Measurements from ENCODE around the gene CLIC1. TPM values are rescaled to one million over a fixed set of nuclear protein-coding genes. Genes with fewer than 3 reads are reported as not detected.

Gene CLIC1
- 281 TPM for total RNA-seq

DNA sequence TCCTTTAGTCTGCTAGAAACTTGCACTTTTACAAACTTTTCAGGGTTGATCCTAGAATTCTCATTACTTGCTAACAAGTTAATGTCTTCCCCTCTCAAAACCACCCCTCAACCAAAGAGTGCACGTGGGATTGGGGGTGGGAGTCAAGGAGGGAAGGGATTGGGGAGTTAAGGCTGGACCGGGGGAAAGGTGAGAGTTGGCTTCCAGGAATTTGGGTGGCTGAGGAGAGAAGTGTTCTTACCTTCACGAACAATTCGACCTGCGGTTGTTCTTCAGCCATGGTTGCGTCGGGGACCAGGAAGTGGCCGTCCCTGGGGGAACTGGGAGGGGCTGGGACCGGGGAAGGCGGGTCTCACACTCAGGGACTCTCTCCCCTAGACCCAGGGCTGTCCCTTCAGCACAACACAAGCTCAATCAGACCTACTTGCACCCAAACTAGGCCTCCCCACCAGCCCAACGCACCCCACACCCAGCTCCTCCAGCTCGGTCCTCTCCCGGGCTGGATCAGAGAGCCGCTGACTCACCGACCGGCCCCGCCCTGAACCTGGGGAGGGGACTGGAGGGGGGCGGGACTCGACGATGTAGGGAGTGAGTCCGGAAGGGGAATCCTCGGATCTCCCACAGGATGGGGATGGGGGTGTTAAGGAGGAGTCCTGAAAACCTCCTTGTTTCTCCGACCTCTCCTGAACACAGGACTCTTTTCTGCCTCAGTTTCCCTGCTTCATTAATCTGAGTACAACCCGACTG, at the start of gene CLIC1:
TSS of gene CLIC1 (minus strand) at position 510 of the 747 bp plus-strand sequence. CDS start at position 280, 230 bp downstream.
- peak; percentile 70 to 95 for DNase-seq (ENCODE audit: low spot score in 2 of 2)
- intact Hi-C loops (cut with DNase I): loop anchor here (2.0 to 10.0 kb wide), 2 partner anchors 33 to 419 kb away; partner anchors contain the start of genes ABHD16A, PPT2 and PRRT1
- peaks cover 20 to 35% of the 10 kb centered on the region in 2 donors for H3K4me1 ChIP-seq

DNA sequence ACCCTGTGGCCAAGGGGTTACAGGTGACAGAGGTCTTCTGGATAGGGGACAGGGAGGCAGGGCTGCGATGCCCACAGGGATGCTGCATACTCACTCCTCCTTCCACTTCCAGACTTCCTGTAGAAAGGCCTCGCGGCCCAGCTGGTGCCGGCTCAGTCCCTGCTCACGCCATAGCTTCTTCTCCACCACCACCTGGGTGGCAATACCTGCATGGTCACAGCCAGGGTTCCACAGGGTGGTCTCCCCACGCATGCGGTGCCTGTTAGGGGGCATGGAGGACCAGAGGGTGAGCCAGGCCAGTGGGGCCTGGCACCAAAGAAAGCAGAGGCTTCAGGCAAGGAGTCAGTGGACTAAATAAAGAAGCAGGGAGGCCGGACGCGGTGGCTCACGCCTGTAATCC, 49.1 kb upstream of the CLIC1 start:
- H3K27ac ChIP-seq: no peak overlapping the region
- H3K4me3 ChIP-seq: no peak overlapping the region
- no peaks in the 10 kb centered on the region for H3K4me1 ChIP-seq
- peaks cover 59 to 66% of the 10 kb centered on the region in 2 donors for H3K36me3 ChIP-seq
- H3K9me3 ChIP-seq: no peaks in the 10 kb centered on the region
- TF ChIP-seq, protein P1, sequence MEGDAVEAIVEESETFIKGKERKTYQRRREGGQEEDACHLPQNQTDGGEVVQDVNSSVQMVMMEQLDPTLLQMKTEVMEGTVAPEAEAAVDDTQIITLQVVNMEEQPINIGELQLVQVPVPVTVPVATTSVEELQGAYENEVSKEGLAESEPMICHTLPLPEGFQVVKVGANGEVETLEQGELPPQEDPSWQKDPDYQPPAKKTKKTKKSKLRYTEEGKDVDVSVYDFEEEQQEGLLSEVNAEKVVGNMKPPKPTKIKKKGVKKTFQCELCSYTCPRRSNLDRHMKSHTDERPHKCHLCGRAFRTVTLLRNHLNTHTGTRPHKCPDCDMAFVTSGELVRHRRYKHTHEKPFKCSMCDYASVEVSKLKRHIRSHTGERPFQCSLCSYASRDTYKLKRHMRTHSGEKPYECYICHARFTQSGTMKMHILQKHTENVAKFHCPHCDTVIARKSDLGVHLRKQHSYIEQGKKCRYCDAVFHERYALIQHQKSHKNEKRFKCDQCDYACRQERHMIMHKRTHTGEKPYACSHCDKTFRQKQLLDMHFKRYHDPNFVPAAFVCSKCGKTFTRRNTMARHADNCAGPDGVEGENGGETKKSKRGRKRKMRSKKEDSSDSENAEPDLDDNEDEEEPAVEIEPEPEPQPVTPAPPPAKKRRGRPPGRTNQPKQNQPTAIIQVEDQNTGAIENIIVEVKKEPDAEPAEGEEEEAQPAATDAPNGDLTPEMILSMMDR (IDR thresholded peaks at IDR 0.05): no peak
- H3K27me3 ChIP-seq: no peaks in the 10 kb centered on the region
- intact Hi-C loops (cut with DNase I): no loop called here
- no peak for DNase-seq (ENCODE audit: low spot score in 2 of 2)

More for the DNA sequence above, at the start of gene CLIC1:
- Histone ChIP-seq H3K9me3 (no peaks in the 10 kb centered on the region), H3K36me3 (peaks cover 28 to 30% of the 10 kb centered on the region in 2 donors), H3K27me3 (no peaks in the 10 kb centered on the region), H3K27ac (peak within 1 kb of the TSS; percentile 91 to 94), H3K4me3 (peak within 1 kb of the TSS; percentile 67 to 75)
- TF ChIP-seq, protein P1 (IDR thresholded peaks at IDR 0.05): no peak

DNA sequence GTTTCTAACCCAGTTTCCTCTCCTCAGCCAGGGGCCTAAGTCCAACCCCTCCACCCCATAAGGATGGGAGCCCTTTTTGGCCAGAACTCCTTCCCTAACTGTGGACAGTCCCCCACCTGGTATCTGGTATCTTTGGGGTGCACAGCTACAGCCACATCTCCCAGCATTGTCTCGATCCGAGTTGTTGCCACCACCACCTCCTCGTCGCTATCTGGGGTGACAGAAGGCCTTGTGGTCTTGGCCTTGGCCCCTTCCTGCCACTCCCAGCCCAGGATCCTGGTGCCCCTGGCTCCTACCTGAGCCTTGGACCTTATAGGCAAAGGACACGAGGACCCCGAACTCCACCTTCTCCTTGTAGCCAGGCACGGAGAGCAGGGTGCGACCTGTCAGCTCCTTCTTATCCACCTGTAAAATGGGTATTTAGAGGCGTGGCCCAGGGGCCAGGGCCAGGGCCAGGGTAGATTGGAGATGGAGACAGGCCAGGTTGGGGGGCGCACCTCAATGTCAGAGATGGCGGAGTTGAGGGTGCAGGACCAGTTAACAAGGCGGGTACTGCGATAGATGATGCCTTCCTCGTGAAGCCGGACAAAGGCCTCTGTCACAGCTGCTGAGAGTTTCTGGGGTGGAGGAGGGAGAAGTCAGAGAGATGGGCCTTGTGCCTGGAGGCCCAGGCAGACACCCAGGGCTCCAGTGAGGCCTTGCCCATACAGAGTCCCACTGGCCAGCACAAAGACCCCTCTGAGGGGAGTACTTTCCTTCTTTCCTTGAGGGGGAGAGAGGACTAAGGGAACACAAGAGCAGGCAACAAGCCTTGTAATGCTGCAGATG, 48.0 kb upstream of the CLIC1 start:
- H3K27me3 ChIP-seq: no peaks in the 10 kb centered on the region
- H3K9me3 ChIP-seq: no peaks in the 10 kb centered on the region
- no peak for DNase-seq (ENCODE audit: low spot score in 2 of 2)
- peaks cover 68 to 69% of the 10 kb centered on the region in 2 donors for H3K36me3 ChIP-seq
- H3K4me3 ChIP-seq: no peak overlapping the region
- intact Hi-C loops (cut with DNase I): no loop called here
- no peaks in the 10 kb centered on the region for H3K4me1 ChIP-seq
- no peak overlapping the region for H3K27ac ChIP-seq
- TF ChIP-seq, protein P1 (IDR thresholded peaks at IDR 0.05): no peak

DNA sequence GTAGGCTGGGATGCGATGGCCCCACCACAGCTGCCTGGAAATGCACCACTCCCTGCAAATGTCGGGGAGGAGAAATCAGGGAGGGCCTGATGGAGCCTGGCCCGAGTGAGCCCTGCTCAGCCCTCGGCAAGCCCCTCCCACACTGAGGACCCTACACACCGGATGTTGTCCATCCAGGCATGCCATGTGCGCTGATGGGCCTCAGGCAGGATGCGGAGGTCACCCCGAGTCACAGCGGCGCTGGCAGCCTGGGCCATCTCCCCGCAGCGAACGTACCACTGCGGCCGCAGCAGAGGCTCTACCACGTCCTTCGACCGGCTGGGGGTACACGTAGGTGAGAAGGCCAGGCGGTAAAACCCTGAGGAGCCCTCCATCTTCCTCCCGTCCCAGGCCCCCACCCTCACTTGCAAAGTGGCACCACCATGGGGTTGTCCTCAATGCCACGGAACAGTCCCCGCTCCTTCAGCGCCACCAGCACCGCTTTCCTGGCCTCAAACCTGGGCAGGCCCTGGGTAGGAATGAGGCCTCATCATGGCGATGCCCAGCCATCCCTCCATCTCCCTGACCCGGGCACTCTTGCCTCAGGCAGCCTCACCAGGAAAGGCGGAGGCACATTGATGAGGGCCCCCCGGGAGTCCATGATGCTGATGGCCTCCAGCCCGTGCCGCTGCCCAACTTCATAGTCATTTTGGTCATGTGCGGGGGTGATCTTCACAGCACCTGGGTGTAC, 46.0 kb upstream of the CLIC1 start:
- Histone ChIP-seq H3K27ac (no peak overlapping the region), H3K9me3 (no peaks in the 10 kb centered on the region), H3K4me3 (no peak overlapping the region), H3K4me1 (peaks cover 0 to under 1% of the 10 kb centered on the region in 2 donors), H3K36me3 (peaks cover 70 to 76% of the 10 kb centered on the region in 2 donors), H3K27me3 (no peaks in the 10 kb centered on the region)
- intact Hi-C loops (cut with DNase I): no loop called here
- TF ChIP-seq, protein P1 (IDR thresholded peaks at IDR 0.05): no peak
- no peak for DNase-seq (ENCODE audit: low spot score in 2 of 2)

All from ascending aorta (tissue), 2 donors.